ENCODE data around the gene SMARCD2.

GRCh38 chr17:63842540-63843386 is at the start of gene SMARCD2:
- no peak for TF ChIP-seq TP53 (CRISPR knock-in tag; IDR thresholded peaks at IDR 0.05)
- TF ChIP-seq, protein P1, sequence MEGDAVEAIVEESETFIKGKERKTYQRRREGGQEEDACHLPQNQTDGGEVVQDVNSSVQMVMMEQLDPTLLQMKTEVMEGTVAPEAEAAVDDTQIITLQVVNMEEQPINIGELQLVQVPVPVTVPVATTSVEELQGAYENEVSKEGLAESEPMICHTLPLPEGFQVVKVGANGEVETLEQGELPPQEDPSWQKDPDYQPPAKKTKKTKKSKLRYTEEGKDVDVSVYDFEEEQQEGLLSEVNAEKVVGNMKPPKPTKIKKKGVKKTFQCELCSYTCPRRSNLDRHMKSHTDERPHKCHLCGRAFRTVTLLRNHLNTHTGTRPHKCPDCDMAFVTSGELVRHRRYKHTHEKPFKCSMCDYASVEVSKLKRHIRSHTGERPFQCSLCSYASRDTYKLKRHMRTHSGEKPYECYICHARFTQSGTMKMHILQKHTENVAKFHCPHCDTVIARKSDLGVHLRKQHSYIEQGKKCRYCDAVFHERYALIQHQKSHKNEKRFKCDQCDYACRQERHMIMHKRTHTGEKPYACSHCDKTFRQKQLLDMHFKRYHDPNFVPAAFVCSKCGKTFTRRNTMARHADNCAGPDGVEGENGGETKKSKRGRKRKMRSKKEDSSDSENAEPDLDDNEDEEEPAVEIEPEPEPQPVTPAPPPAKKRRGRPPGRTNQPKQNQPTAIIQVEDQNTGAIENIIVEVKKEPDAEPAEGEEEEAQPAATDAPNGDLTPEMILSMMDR (IDR thresholded peaks at IDR 0.05) = no peak
- TF ChIP-seq ZC3H11A (IDR thresholded peaks at IDR 0.05) = no peak
- no peak for TF ChIP-seq NR3C1 (IDR thresholded peaks at IDR 0.05)
- TF ChIP-seq GATA3 (IDR thresholded peaks at IDR 0.05; ENCODE audit: borderline replicate concordance) = peak; percentile 41

Data from A549 (cell line).